AG09309 (cell line): ENCODE results near the gene PCBP3.

Experiments used
- DNase-seq: peaks from one replicate; pipeline ENCODE4 v3.0.0-alpha.2; 2010; ENCODE audit warnings: low read depth
- H3K4me3 ChIP-seq: 2 replicates; pipeline ENCODE4 v1.5.1; 2011; ENCODE audit warnings: mild to moderate bottlenecking, low read depth, low read length, moderate library complexity; ENCODE audit not compliant: control insufficient read depth
- CTCF ChIP-seq: IDR thresholded peaks from 2 replicates; pipeline ENCODE4 v1.5.1; 2011; ENCODE audit warnings: mild to moderate bottlenecking, low read depth, low read length, inconsistent platforms; ENCODE audit not compliant: insufficient read depth, control insufficient read depth; ENCODE audit errors: missing control alignments

Gene PCBP3

GRCh38 chr21:45748593-45748992, 105.1 kb downstream of the PCBP3 start:
- no peak for TF ChIP-seq CTCF
- no peak overlapping the region for H3K4me3 ChIP-seq
- DNase-seq, result no peak

GRCh38 chr21:45749974-45750373, 106.4 kb downstream of the PCBP3 start:
- H3K4me3 ChIP-seq, result no peak overlapping the region
- DNase-seq, result no peak
- TF ChIP-seq CTCF, result no peak

GRCh38 chr21:45750936-45751335, 107.4 kb downstream of the PCBP3 start:
- no peak for DNase-seq
- H3K4me3 ChIP-seq, result no peak overlapping the region
- no peak for TF ChIP-seq CTCF

GRCh38 chr21:45753445-45753844, 109.9 kb downstream of the PCBP3 start:
- no peak for TF ChIP-seq CTCF
- DNase-seq, result no peak

GRCh38 chr21:45756029-45756428, 112.5 kb downstream of the PCBP3 start:
- no peak overlapping the region for H3K4me3 ChIP-seq
- no peak for DNase-seq
- no peak for TF ChIP-seq CTCF

More at GRCh38 chr21:45753445-45753844, 109.9 kb downstream of the PCBP3 start:
- H3K4me3 ChIP-seq, result no peak overlapping the region

- no peak overlapping the region for H3K4me3 ChIP-seq
- DNase-seq, result no peak
- TF ChIP-seq CTCF, result no peak
Measured at GRCh38 chr21:45756669-45757068, 113.1 kb downstream of the PCBP3 start.

- TF ChIP-seq CTCF, result no peak
- H3K4me3 ChIP-seq, result no peak overlapping the region
- no peak for DNase-seq
Measured at GRCh38 chr21:45761704-45762103, 118.2 kb downstream of the PCBP3 start.
